ENCODE measurements around the gene LEO1.

LEO1 gene

DNA sequence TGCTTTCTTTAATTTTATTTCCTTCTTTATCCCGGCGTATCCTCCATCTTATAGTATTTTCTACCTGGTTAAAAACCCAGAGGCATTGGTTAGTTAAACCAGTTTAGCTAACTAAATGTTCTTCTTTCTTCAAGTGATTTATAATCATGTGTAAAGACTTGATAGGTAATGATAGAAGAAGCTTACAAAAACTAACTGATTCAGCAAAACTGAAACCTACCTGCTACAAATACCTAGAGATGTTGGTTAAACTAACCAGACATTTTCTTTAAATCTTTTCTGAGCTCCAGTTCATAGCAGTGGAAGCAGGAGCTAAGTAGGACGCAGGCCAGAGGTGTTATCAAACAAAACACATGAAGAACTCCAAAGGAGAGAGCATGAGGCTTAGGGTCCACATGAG is 44.8 kb downstream of the LEO1 start:
- no peak for DNase-seq

DNA sequence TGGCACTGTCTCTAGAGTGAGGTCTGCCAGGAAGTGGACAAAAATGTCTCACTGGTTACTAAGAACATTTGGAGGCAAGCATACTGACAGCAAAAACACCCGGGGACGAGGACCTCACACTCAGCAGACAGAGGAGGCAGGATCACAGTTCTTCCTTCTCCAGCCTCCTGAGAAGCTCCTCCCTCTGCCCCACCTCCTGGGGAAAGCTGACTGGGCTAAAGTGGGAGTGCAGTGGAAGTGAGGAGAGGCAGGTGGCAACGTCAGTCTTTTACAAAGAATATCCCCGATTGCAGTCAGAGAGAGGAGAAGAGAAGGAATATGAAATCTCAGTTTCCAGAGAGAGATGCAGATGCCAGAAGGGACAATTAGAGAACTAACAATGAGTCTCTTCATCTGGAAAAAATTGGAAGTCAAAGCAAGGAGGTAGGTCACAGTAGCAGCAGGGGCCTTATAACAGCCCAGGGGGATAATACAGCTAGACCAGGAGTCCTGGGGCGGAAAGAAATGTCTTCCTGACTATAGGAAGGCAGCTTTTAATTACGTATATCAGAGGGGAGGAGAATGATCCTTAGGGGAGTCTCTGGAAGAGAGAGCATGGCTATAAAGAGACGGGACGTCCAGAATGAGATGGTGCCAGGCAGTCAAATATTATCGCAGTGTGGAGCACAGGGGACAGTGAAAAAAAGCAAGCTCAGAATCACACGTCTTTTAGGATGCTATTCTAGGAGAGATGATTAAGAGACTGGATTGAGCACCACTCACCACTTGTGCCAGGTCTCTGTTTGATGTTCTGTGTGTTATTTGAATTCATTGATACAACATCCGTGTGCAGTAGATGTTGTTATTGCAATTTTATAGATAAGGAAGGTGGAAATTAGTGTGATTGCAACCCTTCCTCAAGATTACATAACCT is 47.2 kb downstream of the LEO1 start:
- no peak for DNase-seq

- no peak for DNase-seq
Observed at GRCh38 chr15:51917493-51917892, 54.1 kb downstream of the LEO1 start.

- DNase-seq: no peak
Observed at GRCh38 chr15:51912528-51912927, 59.0 kb downstream of the LEO1 start.

- DNase-seq: no peak
Observed at GRCh38 chr15:51909584-51909983, 62.0 kb downstream of the LEO1 start.

DNA sequence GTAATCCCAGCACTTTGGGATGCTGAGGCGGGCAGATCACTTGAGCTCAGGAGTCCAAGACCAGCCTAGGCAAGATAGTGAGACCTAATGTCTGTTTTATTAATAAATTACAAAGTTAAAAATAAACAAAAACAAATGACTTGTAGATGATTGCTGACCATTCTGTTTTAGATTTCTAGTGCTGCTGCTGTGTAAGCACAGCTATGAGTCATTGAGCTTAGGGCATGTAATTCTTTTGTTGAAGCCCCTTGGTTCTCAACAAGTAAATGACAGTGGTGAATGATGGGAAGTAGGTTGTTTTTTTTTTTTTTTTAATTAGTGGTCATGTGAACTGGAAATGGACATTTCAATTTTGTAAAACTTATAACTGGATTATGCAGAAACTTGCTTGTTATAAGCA is 63.3 kb downstream of the LEO1 start:
- no peak for DNase-seq

- no peak for DNase-seq
Observed at GRCh38 chr15:51907136-51907862, 64.3 kb downstream of the LEO1 start.

- no peak for DNase-seq
Observed at GRCh38 chr15:51904931-51905330, 66.6 kb downstream of the LEO1 start.

- no peak for DNase-seq
Observed at GRCh38 chr15:51904421-51904820, 67.2 kb downstream of the LEO1 start.

- DNase-seq: no peak
Observed at GRCh38 chr15:51889486-51889885, 82.1 kb downstream of the LEO1 start.

- peak; percentile 33 for DNase-seq
Observed at GRCh38 chr15:51888593-51889195, 82.9 kb downstream of the LEO1 start.
